ENCODE results near the gene FBN2.

GRCh38 chr5:128228008-128228407, 310.0 kb downstream of the FBN2 start:
- TF ChIP-seq CTCF (IDR thresholded peaks at IDR 0.05), result no peak
- no peak for TF ChIP-seq POLR2A (IDR thresholded peaks at IDR 0.05)
